Body of pancreas (tissue), 4 donors: ENCODE data around the gene IFT27.

Experiments
- CTCF ChIP-seq, 7 experiments: fragments of 450-650 bp in 4 of 7; fragments of 200-600 bp in 3 of 7; sonication (generic) in 3 of 7; IDR thresholded peaks; one replicate each; pipeline ENCODE4 v1.5.1; 2016 to 2019; ENCODE audit warnings: antibody characterized with exemption in 7 of 7
- POLR2A ChIP-seq, 3 donors: fragments of 450-650 bp; IDR thresholded peaks; one replicate each; pipeline ENCODE4 v1.6.1; 2016; ENCODE audit warnings: antibody characterized with exemption in 3 of 3, mild to moderate bottlenecking in 2 of 3

DNA sequence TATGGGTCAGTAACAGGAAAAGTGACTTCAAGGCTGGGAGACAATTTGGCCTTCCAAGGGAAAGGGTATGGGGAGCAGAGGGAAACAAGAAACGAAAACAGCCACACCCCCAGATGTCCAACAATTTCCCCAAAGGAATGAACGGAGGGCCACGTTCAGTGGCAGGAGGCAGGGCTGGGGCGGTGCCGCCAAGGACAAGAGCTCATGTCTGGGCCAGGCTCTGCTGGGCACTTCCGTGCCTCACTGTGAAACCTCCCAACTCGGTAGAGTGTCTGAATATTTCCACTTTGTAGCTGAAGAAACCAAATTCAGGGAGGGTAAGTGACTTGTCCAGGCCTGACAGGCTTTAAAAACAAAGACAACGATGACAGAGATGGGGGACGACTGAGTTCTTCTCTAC, 11.9 kb downstream of the IFT27 start:
- TF ChIP-seq CTCF (IDR thresholded peaks at IDR 0.05) (no peak), POLR2A (IDR thresholded peaks at IDR 0.05) (no peak)
